ENCODE results near the gene SURF2.
A peak's percentile ranks its signal among the peaks of the same experiment; 100 is the strongest.

SURF2 gene

GRCh38 chr9:133342570-133342969 lies 13.8 kb upstream of the SURF2 start:
- peak; percentile 32 for TF ChIP-seq CTCF (IDR thresholded peaks at IDR 0.05; ENCODE audit: extremely low read depth, insufficient read depth, missing control alignments)
- DNase-seq (ENCODE audit: low spot score), result no peak
- in situ Hi-C loops (cut with MboI; ENCODE audit: low pct_unique_long_range_greater_than_20kb, low sequenced_read_pairs, unreplicated experiment), result no loop called here

GRCh38 chr9:133344071-133344470 lies 12.3 kb upstream of the SURF2 start:
- no peak for DNase-seq (ENCODE audit: low spot score)
- in situ Hi-C loops (cut with MboI; ENCODE audit: low pct_unique_long_range_greater_than_20kb, low sequenced_read_pairs, unreplicated experiment), result no loop called here
- no peak for TF ChIP-seq CTCF (IDR thresholded peaks at IDR 0.05; ENCODE audit: extremely low read depth, insufficient read depth, missing control alignments)

GRCh38 chr9:133344979-133345378 lies 11.4 kb upstream of the SURF2 start:
- in situ Hi-C loops (cut with MboI; ENCODE audit: low pct_unique_long_range_greater_than_20kb, low sequenced_read_pairs, unreplicated experiment), result no loop called here
- no peak for DNase-seq (ENCODE audit: low spot score)
- no peak for TF ChIP-seq CTCF (IDR thresholded peaks at IDR 0.05; ENCODE audit: extremely low read depth, insufficient read depth, missing control alignments)

- in situ Hi-C loops (cut with MboI; ENCODE audit: low pct_unique_long_range_greater_than_20kb, low sequenced_read_pairs, unreplicated experiment), result no loop called here
- DNase-seq (ENCODE audit: low spot score), result no peak
- TF ChIP-seq CTCF (IDR thresholded peaks at IDR 0.05; ENCODE audit: extremely low read depth, insufficient read depth, missing control alignments), result no peak
Measured at GRCh38 chr9:133345596-133345995, 10.8 kb upstream of the SURF2 start.

GRCh38 chr9:133346021-133346785 lies 10.1 kb upstream of the SURF2 start:
- DNase-seq (ENCODE audit: low spot score), result no peak
- TF ChIP-seq CTCF (IDR thresholded peaks at IDR 0.05; ENCODE audit: extremely low read depth, insufficient read depth, missing control alignments), result no peak
- in situ Hi-C loops (cut with MboI; ENCODE audit: low pct_unique_long_range_greater_than_20kb, low sequenced_read_pairs, unreplicated experiment), result no loop called here

- TF ChIP-seq CTCF (IDR thresholded peaks at IDR 0.05; ENCODE audit: extremely low read depth, insufficient read depth, missing control alignments), result no peak
- DNase-seq (ENCODE audit: low spot score), result peak; percentile 80
- in situ Hi-C loops (cut with MboI; ENCODE audit: low pct_unique_long_range_greater_than_20kb, low sequenced_read_pairs, unreplicated experiment), result no loop called here
Measured at GRCh38 chr9:133347515-133347984, 8.8 kb upstream of the SURF2 start.
